NCI-H2196 (cell line): ENCODE data around the gene CAMK1D.

Source experiments
- DNase-seq: peaks from one replicate; lab custom pipeline; 2025; ENCODE audit not compliant: unreplicated experiment; lab: John Stamatoyannopoulos, UW

CAMK1D gene

DNA sequence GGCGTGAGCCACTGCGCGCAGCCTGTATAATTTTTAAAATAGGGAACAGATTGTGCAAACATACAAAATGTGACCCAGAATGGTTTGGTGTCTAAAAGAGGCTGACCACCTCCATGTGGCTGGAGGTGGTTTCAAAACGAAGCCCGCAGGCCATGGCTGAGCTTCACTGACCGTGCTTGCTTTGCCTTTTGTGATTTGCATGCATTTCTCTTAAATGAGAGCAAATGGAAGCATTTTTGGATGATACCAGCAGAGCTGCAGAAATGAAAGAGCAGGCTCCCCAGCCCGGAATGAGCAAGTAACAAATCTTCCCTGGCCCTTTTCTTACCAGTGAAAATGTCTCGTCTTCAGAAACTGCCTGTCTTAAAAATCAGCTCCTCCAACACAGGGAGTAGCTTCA is 239.9 kb downstream of the CAMK1D start:
- no peak for DNase-seq

GRCh38 chr10:12589791-12590190 is 240.4 kb downstream of the CAMK1D start:
- DNase-seq, result no peak

GRCh38 chr10:12590675-12591659 is 241.6 kb downstream of the CAMK1D start:
- no peak for DNase-seq

- DNase-seq, result no peak
Measured at GRCh38 chr10:12592967-12593366, 243.6 kb downstream of the CAMK1D start.

GRCh38 chr10:12594448-12594944 is 245.1 kb downstream of the CAMK1D start:
- DNase-seq, result no peak

GRCh38 chr10:12595936-12596576 is 246.7 kb downstream of the CAMK1D start:
- DNase-seq, result no peak

GRCh38 chr10:12597176-12597575 is 247.8 kb downstream of the CAMK1D start:
- no peak for DNase-seq

DNA sequence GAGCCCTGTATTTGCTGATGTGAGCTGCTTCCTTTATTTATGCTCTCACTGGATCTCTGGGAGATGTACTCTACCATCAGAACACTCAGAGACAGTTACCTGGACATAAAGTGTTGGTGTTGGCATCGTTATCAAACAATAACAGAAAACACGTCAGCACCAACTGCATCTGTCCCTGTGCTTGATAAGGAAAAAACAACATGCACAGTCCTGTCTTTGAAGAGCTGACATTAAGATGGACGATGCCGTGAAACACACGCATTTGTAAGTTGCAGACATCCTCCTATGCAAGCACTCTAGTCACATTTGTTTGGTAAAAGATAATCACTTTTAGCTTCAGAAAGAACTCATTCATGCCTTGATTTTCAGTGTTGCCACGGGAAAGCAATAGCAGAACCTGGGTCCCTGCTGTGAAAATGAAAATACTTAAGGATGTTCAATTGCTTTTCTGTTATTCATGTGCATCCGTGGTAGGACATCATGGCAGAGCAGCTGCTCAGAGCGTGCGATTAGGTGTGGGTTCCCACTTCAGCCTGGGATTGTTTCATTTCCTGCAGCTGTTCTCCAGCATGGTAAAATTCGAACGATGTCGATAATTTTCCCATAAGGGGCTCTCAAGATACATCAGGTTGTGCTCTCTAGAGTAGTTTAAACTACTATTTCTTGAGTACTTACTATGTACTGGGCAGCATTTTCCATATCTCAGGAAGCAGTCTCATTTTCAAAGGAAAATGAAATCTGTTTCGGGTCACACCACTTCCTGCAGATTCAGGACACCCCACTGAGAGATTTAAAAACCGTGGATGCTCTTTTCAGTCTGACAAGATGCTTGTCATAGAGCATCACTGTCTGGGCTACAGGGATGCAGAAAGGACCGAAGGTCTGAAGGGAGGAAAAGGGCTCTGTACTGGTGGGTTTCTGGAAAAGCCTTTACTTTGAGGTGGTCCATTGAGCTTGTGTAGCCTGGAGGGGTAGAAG is 248.7 kb downstream of the CAMK1D start:
- DNase-seq, result no peak

- no peak for DNase-seq
Measured at GRCh38 chr10:12600652-12601051, 251.3 kb downstream of the CAMK1D start.

DNA sequence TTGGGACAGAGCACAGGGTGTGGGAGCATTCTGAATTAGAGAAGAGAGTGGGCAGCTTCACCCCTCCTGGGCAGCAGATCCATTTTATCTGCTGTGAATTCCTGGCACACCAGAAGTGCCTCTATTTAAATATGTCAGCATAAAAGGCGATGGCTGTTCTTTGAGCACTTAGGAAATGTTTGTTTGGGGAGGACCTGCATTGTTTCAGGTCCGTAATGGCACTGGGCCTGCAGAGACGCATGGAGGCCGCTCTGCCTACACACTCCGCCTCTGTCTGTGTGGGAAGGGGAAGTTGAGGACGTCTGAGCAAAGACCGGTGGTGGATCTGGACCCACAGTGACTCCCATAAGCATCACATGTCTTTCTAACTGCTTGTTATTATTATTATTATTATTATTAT is 253.2 kb downstream of the CAMK1D start:
- DNase-seq, result no peak

DNA sequence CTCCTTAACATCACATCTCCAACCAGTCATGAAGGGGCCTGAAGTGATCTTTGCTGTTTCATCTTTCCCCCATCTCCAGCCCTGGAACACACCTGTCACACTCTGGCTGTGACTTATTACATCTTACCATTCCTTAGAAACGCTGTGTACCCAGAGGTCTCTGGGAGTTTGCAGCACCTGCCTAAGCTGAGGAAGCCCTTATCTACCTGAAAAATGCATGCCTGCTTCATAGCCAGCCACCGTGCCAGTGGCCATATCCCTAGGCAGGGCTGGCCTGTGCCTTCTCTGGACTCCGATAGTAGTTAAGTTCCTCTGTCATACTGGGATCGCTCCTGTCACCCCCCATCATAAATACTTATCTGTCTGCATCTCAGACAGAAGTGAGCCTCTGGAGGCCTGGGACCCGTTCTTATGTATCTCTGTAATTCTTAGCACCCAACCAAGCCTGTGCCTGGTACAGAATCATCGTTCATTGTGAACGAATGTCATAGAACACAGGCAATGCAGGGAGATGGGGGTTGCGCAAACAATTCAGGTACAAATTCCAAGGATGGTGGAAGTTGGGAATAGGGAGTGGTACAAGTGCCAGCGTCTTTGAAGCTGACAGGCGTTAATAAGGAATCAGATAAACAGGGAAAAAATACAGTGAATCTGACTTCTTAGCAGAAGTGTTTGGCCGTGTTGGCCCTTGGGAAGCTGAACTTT is 254.6 kb downstream of the CAMK1D start:
- no peak for DNase-seq

- peak; percentile 85 for DNase-seq
Measured at GRCh38 chr10:12605580-12606405, 256.4 kb downstream of the CAMK1D start.

DNA sequence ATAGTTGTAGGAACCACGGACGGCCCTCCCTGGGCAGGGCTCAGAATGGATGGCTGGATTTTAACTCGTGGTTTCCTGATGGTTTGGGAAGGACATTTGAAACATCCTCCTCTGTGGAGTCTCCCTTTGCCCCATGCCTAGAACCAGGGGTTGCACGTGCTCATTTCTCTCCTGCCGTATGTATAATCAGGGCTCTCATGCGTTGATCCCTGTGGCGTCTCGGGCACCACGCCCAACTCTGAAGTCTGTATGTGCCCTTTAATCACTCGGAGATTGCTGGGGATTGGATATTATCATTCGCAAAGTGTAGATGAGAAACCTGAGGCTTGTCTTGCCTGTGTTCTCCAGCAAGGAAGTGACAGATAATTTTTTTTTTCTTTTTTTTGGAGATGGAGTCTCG is 257.1 kb downstream of the CAMK1D start:
- peak; percentile 27 for DNase-seq

DNA sequence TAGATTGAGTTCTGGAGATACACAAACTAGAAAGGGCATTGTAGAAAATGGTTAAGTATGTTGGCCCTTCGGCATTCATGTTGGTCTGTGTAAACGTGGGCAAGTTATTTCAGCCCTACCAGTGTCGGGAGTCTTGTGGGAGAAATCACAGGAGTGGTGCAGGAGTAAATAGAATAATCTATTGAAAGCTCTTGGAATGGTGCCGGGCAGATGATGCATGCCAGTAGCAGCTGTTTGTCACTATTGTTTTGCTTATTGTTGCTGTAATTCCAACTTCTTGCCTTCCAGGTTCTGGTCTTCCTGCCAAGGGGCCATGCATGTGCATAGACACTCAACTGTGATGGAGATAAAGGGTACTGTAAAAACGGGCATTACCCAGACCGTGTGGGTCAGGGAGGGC is 259.4 kb downstream of the CAMK1D start:
- DNase-seq, result peak; percentile 5

GRCh38 chr10:12609435-12609834 is 260.1 kb downstream of the CAMK1D start:
- no peak for DNase-seq

DNA sequence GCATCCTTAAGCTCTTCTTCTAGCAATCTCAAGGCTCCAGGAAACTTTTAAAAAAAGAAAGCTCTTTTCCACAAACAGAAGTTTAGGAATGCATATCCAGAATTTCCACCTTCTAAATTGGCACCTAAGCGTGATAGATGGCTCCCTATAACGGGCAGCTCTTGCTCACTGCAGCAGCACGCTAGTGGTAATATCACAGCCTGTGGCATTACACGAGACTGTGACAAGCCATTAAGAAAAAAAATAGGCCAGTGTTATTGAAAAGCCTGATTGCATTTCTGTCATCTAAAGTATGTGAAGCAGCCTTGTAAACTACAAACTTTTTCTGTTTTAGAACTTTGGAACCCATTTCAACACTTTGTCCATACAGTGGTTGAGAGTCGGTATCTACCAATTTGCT is 263.8 kb downstream of the CAMK1D start:
- no peak for DNase-seq

- no peak for DNase-seq
Measured at GRCh38 chr10:12614177-12614995, 265.0 kb downstream of the CAMK1D start.
